GM18907 (cell line): ENCODE data around the gene TACR2.
"Not testable (repeated sequence)": the region's sequence is repeated elsewhere in the genome, so short reads cannot be mapped to it uniquely, and the experiment has no call there.

Experiments used
- ATAC-seq: cut with Tn5 transposase; IDR thresholded peaks from one replicate; pipeline ENCODE4 v1.9.1; 2021; ENCODE audit warnings: mild to moderate bottlenecking, moderate library complexity; ENCODE audit not compliant: unreplicated experiment

TACR2 gene

GRCh38 chr10:69451209-69451783, 34.6 kb upstream of the TACR2 start, which contains the start of gene TSPAN15:
Gene TSPAN15, plus strand, starts transcription at chr10:69451465. Its CDS starts 130 bp downstream, at chr10:69451595.
- peak; percentile 89 for ATAC-seq

GRCh38 chr10:69450395-69450794, 33.7 kb upstream of the TACR2 start:
- not testable (repeated sequence) for ATAC-seq

GRCh38 chr10:69449841-69450240, 33.1 kb upstream of the TACR2 start:
- peak; percentile 61 for ATAC-seq

- ATAC-seq = no peak
Measured at GRCh38 chr10:69446650-69447151, 30.0 kb upstream of the TACR2 start.

- no peak for ATAC-seq
Measured at GRCh38 chr10:69446229-69446628, 29.5 kb upstream of the TACR2 start.

- ATAC-seq = no peak
Measured at GRCh38 chr10:69445041-69445440, 28.3 kb upstream of the TACR2 start.

GRCh38 chr10:69443354-69443753, 26.6 kb upstream of the TACR2 start:
- ATAC-seq = no peak

- no peak for ATAC-seq
Measured at GRCh38 chr10:69439813-69440506, 23.2 kb upstream of the TACR2 start.

- ATAC-seq = no peak
Measured at GRCh38 chr10:69439350-69439739, 22.6 kb upstream of the TACR2 start.

GRCh38 chr10:69438536-69439349, 22.0 kb upstream of the TACR2 start:
- ATAC-seq = no peak

GRCh38 chr10:69437321-69438259, 20.9 kb upstream of the TACR2 start:
- ATAC-seq = no peak

- ATAC-seq = no peak
Measured at GRCh38 chr10:69435966-69436520, 19.3 kb upstream of the TACR2 start.

GRCh38 chr10:69434926-69435325, 18.2 kb upstream of the TACR2 start:
- ATAC-seq = no peak

- ATAC-seq = no peak
Measured at GRCh38 chr10:69434169-69434568, 17.5 kb upstream of the TACR2 start.

- ATAC-seq = no peak
Measured at GRCh38 chr10:69428165-69428564, 11.4 kb upstream of the TACR2 start.

GRCh38 chr10:69426376-69426727, 9.6 kb upstream of the TACR2 start:
- ATAC-seq = no peak

GRCh38 chr10:69425511-69426298, 9.0 kb upstream of the TACR2 start:
- ATAC-seq = no peak

- no peak for ATAC-seq
Measured at GRCh38 chr10:69425041-69425440, 8.3 kb upstream of the TACR2 start.

GRCh38 chr10:69422676-69423075, 6.0 kb upstream of the TACR2 start:
- no peak for ATAC-seq
